ENCODE data around the gene ERCC6. TPM values are rescaled to one million over a fixed set of nuclear protein-coding genes. Genes with fewer than 3 reads are reported as not detected.

Gene ERCC6
- total RNA-seq, 1 donor: 79.7 TPM

DNA sequence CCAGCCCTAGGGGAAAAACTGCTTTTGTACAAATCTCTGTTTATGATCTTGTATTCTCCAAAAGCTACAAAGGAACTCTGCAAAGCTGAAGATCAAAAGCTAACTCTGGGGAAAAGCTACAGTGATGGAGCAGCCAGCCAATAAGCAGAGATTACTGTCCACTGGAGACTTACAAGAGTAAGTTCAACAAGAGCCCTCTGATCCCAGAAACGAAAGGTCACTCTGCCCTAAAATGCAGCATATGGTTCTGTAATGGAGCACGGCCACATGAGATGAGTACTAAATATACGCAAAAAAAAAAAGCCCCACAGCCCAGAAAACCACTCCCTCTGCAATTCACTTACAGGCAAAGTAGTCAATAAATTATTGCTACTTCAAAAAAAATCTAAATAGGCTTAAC, 60.1 kb downstream of the ERCC6 start:
- no peak overlapping the region for H3K4me3 ChIP-seq (ENCODE audit: low read depth, low read length)
- TF ChIP-seq, protein P1, sequence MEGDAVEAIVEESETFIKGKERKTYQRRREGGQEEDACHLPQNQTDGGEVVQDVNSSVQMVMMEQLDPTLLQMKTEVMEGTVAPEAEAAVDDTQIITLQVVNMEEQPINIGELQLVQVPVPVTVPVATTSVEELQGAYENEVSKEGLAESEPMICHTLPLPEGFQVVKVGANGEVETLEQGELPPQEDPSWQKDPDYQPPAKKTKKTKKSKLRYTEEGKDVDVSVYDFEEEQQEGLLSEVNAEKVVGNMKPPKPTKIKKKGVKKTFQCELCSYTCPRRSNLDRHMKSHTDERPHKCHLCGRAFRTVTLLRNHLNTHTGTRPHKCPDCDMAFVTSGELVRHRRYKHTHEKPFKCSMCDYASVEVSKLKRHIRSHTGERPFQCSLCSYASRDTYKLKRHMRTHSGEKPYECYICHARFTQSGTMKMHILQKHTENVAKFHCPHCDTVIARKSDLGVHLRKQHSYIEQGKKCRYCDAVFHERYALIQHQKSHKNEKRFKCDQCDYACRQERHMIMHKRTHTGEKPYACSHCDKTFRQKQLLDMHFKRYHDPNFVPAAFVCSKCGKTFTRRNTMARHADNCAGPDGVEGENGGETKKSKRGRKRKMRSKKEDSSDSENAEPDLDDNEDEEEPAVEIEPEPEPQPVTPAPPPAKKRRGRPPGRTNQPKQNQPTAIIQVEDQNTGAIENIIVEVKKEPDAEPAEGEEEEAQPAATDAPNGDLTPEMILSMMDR (IDR thresholded peaks at IDR 0.05; ENCODE audit: insufficient read depth, low read length): no peak
- DNase-seq (ENCODE audit: low read depth): no peak

DNA sequence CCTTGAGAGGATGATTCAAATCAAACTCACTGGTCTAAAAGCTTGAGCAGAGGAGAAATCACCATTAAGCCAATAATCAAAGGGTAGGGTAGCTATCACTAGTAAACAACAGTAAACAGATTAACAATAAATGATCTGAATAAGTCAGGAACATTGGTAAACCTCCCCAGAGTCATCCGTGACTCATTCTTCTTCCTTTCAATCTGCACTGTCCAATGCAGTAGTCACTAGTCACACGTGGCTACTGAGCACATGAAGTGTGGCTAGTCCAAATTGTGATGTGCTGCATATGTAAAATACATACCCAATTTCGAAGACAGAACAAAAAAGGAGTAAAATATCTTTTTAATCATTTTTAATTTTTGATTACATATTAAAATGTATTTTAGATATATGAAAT, 64.0 kb downstream of the ERCC6 start:
- DNase-seq (ENCODE audit: low read depth): no peak
- H3K4me3 ChIP-seq (ENCODE audit: low read depth, low read length): no peak overlapping the region
- TF ChIP-seq, protein P1 (IDR thresholded peaks at IDR 0.05; ENCODE audit: insufficient read depth, low read length): no peak

DNA sequence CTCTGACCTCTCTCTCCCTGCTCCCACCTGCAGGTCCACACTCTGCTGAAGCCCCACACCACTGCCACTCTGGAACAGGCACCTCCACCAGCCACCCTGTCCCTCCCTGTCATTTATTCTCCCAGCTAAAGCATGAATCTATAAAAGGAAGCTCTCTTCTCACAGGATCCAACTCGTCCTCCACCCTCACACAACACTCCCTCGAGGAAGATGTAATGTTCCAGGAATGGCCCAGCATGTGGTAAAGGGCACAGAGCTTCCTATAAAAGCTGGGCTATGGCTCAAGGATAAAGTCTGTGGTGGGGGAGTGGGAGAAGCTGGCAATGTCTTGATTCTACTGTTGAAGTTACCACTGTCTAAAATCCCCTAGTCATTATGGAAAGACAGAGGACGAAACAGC, 67.4 kb downstream of the ERCC6 start:
- TF ChIP-seq, protein P1 (IDR thresholded peaks at IDR 0.05; ENCODE audit: insufficient read depth, low read length): no peak
- H3K4me3 ChIP-seq (ENCODE audit: low read depth, low read length): no peak overlapping the region

DNA sequence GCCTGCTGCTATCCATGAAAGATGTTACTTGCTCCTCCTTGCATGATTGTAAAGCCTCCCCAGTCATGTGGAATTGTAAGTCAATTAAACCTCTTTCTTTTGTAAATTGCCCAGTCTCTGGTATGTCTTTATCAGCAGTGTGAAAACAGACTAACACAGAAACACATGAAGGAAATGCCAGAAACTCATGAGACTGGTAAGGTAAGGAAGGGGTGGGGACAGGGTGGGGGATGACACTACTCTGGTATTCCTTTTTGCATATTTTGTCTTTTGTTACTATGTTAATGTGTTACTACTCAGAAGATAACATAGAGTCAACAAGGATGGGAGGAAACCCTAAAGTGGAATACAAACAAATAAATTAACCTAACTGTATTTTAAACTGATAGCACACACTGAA, 73.2 kb downstream of the ERCC6 start:
- no peak for DNase-seq (ENCODE audit: low read depth)
- TF ChIP-seq, protein P1 (IDR thresholded peaks at IDR 0.05; ENCODE audit: insufficient read depth, low read length): no peak
- no peak overlapping the region for H3K4me3 ChIP-seq (ENCODE audit: low read depth, low read length)

More for the DNA sequence above, 67.4 kb downstream of the ERCC6 start:
- no peak for DNase-seq (ENCODE audit: low read depth)

Other genes starting within 250 kb of the ERCC6 start
- not detected in 2 replicates for gene C10orf71, start 240.0 kb downstream of the ERCC6 start, total RNA-seq (ENCODE audit: low replicate concordance)
- not detected in 2 replicates for gene DRGX, start 143.0 kb downstream of the ERCC6 start, total RNA-seq (ENCODE audit: low replicate concordance)
- gene SLC18A3, start 71.2 kb upstream of the ERCC6 start, total RNA-seq (ENCODE audit: low replicate concordance): not detected in 2 replicates
- not detected in 2 replicates for gene CHAT, start 74.9 kb upstream of the ERCC6 start, total RNA-seq (ENCODE audit: low replicate concordance)
- gene C10orf53, start 140.5 kb upstream of the ERCC6 start, total RNA-seq (ENCODE audit: low replicate concordance): not detected in 2 replicates
- under 0.01 and 0.57 TPM in 2 replicates for gene OGDHL, start 223.2 kb upstream of the ERCC6 start, total RNA-seq (ENCODE audit: low replicate concordance)

Data from fibroblast of the aortic adventitia (primary cell).